H1 (cell line): Measurements from ENCODE around the gene CAMTA1. TPM values are rescaled to one million over a fixed set of nuclear protein-coding genes. Genes with fewer than 3 reads are reported as not detected.

Experiments used
- CTCF ChIA-PET: fragments of 300-600 bp; sonication (Branson Sonifier 250); formaldehyde crosslinking; loops from one replicate; lab custom pipeline; 2021; ENCODE audit not compliant: partially characterized antibody; lab: Charles Lee
- POLR2A ChIA-PET: fragments of 300-600 bp; sonication (Branson Sonifier 250); formaldehyde crosslinking; loops from one replicate; lab custom pipeline; 2021; ENCODE audit warnings: inconsistent platforms; ENCODE audit not compliant: partially characterized antibody; lab: Charles Lee
- DNase-seq, 2 experiments: peaks; one replicate each; pipeline versions ENCODE4 v3.0.0 to v3.0.0-alpha.2; 2010 to 2022; ENCODE audit warnings: low spot score in 2 of 2, low read depth in 1 of 2, mixed read lengths in 1 of 2
- FAIRE-seq: peaks from 2 replicates; lab custom pipeline; 2011; peaks lifted over from hg19 to GRCh38; lab: Jason Lieb, UNC
- H2AFZ ChIP-seq: 2 replicates; pipeline ENCODE4 v1.8.1; 2012; ENCODE audit warnings: low read length, inconsistent platforms
- H2AK5ac ChIP-seq: 2 replicates; pipeline ENCODE4 v1.6.1; 2013; ENCODE audit warnings: low read depth, low read length
- H2BK120ac ChIP-seq: replicated peaks from 2 replicates; pipeline ENCODE3; 2013; ENCODE audit warnings: low read depth, low read length, inconsistent platforms
- H2BK12ac ChIP-seq: 2 replicates; pipeline ENCODE4 v1.6.1; 2013; ENCODE audit warnings: low read depth, low read length
- H2BK15ac ChIP-seq: 2 replicates; pipeline ENCODE4 v1.6.1; 2013; ENCODE audit warnings: low read length
- H2BK20ac ChIP-seq: 2 replicates; pipeline ENCODE4 v1.6.1; 2013; ENCODE audit warnings: low read length
- H2BK5ac ChIP-seq: 2 replicates; pipeline ENCODE4 v1.6.1; 2013; ENCODE audit warnings: low read depth, low read length
- H3K14ac ChIP-seq: 2 replicates; pipeline ENCODE4 v1.6.1; 2013; ENCODE audit warnings: inconsistent platforms; ENCODE audit not compliant: insufficient read length
- H3K18ac ChIP-seq: 2 replicates; pipeline ENCODE4 v1.6.1; 2013; ENCODE audit warnings: low read length; ENCODE audit errors: extremely low read depth
- H3K23ac ChIP-seq: 2 replicates; pipeline ENCODE4 v1.6.1; 2013; ENCODE audit warnings: inconsistent platforms; ENCODE audit not compliant: insufficient read length
- H3K23me2 ChIP-seq: 2 replicates; pipeline ENCODE4 v1.6.1; 2013; ENCODE audit warnings: low read depth, low read length
- H3K27ac ChIP-seq: 2 replicates; pipeline ENCODE4 v1.6.1; 2011; ENCODE audit warnings: low read depth, low read length, inconsistent platforms
- H3K27me3 ChIP-seq, 4 experiments: replicated peaks in 1 of 4; 1 replicate in 1 of 4; 2 replicates in 3 of 4; pipeline versions ENCODE4 v1.6.1 to v1.8.1; 2011 to 2013; ENCODE audit warnings: low read length in 3 of 4, mild to moderate bottlenecking in 3 of 4, inconsistent platforms in 2 of 4, mixed read lengths in 2 of 4, moderate library complexity in 1 of 4; ENCODE audit not compliant: control insufficient read depth in 3 of 4, insufficient read depth in 3 of 4; ENCODE audit errors: extremely low read depth in 1 of 4
- H3K36me3 ChIP-seq, 4 experiments: 2 replicates each; pipeline versions ENCODE4 v1.6.1 to v1.8.1; 2011 to 2013; ENCODE audit warnings: mild to moderate bottlenecking in 4 of 4, low read length in 3 of 4, moderate library complexity in 2 of 4, control low read depth in 1 of 4, inconsistent platforms in 1 of 4; ENCODE audit not compliant: insufficient read depth in 4 of 4, control insufficient read depth in 2 of 4
- H3K4ac ChIP-seq: replicated peaks from 2 replicates; pipeline ENCODE3; 2013; ENCODE audit warnings: low read length, low read depth, mixed read lengths, inconsistent platforms; ENCODE audit not compliant: insufficient read length
- H3K4me1 ChIP-seq, 4 experiments: replicated peaks in 1 of 4; 1 replicate in 1 of 4; 2 replicates in 3 of 4; pipeline versions ENCODE4 v1.6.1 to v1.8.1; 2011 to 2013; ENCODE audit warnings: low read length in 3 of 4, inconsistent platforms in 2 of 4, mixed read lengths in 1 of 4; ENCODE audit not compliant: insufficient read depth in 4 of 4, control insufficient read depth in 3 of 4
- H3K4me2 ChIP-seq, 2 experiments: 2 replicates each; pipeline versions ENCODE4 v1.6.1 to v1.8.1; 2011 to 2013; ENCODE audit warnings: low read depth in 2 of 2, low read length in 2 of 2, control low read depth in 1 of 2, inconsistent platforms in 1 of 2, mild to moderate bottlenecking in 1 of 2; ENCODE audit not compliant: insufficient read depth in 1 of 2
- H3K4me3 ChIP-seq, 4 experiments: fragments of 200-600, 300-600 bp in 1 of 4; sonication (generic), shearing (Covaris generic), sonication (Bioruptor Twin) in 1 of 4; 2 replicates each; pipeline versions ENCODE4 v1.5.1 to v1.8.1; 2011 to 2016; ENCODE audit warnings: low read length in 4 of 4, low read depth in 3 of 4, control low read depth in 2 of 4, inconsistent platforms in 2 of 4, mild to moderate bottlenecking in 2 of 4, mixed read lengths in 1 of 4, moderate library complexity in 1 of 4; ENCODE audit not compliant: insufficient read depth in 2 of 4; ENCODE audit errors: extremely low read depth in 1 of 4
- H3K56ac ChIP-seq: replicated peaks from 2 replicates; pipeline ENCODE3; 2013; ENCODE audit warnings: low read depth, mild to moderate bottlenecking, mixed read lengths, low read length, inconsistent platforms; ENCODE audit not compliant: insufficient read length
- H3K79me1 ChIP-seq: 2 replicates; pipeline ENCODE4 v1.6.1; 2013; ENCODE audit warnings: low read depth, low read length, control low read depth
- H3K79me2 ChIP-seq, 2 experiments: 2 replicates each; pipeline versions ENCODE4 v1.6.1 to v1.8.1; 2012 to 2013; ENCODE audit warnings: low read length in 2 of 2, mild to moderate bottlenecking in 2 of 2, inconsistent platforms in 1 of 2; ENCODE audit not compliant: insufficient read depth in 2 of 2, control insufficient read depth in 1 of 2
- H3K9ac ChIP-seq, 4 experiments: replicated peaks in 1 of 4; 1 replicate in 1 of 4; 2 replicates in 3 of 4; pipeline versions ENCODE4 v1.6.1 to v1.8.1; 2011 to 2013; ENCODE audit warnings: low read depth in 3 of 4, low read length in 3 of 4, control low read depth in 2 of 4, mild to moderate bottlenecking in 2 of 4, moderate library complexity in 2 of 4, inconsistent platforms in 1 of 4; ENCODE audit errors: extremely low read depth in 1 of 4
- H3K9me3 ChIP-seq, 2 experiments: 2 replicates each; pipeline versions ENCODE4 v1.6.1 to v1.8.1; 2012 to 2013; ENCODE audit warnings: mild to moderate bottlenecking in 2 of 2, moderate library complexity in 2 of 2, control low read depth in 1 of 2, inconsistent platforms in 1 of 2, low read depth in 1 of 2, low read length in 1 of 2, mixed read lengths in 1 of 2; ENCODE audit not compliant: insufficient read depth in 2 of 2
- H4K20me1 ChIP-seq, 2 experiments: replicated peaks in 1 of 2; 2 replicates each; pipeline versions ENCODE3 to v1.8.1; 2011 to 2013; ENCODE audit warnings: inconsistent platforms in 2 of 2, low read length in 2 of 2, mild to moderate bottlenecking in 1 of 2; ENCODE audit not compliant: insufficient read depth in 2 of 2, control insufficient read depth in 1 of 2
- H4K5ac ChIP-seq: 2 replicates; pipeline ENCODE4 v1.6.1; 2013; ENCODE audit warnings: low read length, low read depth, mixed read lengths, inconsistent platforms; ENCODE audit not compliant: insufficient read length
- H4K8ac ChIP-seq: 2 replicates; pipeline ENCODE4 v1.8.0; 2013; ENCODE audit warnings: mild to moderate bottlenecking, moderate library complexity, low read length, inconsistent platforms; ENCODE audit not compliant: insufficient read depth; ENCODE audit errors: extremely low read depth
- H4K91ac ChIP-seq: replicated peaks from 2 replicates; pipeline ENCODE3; 2013; ENCODE audit warnings: low read length, mixed read lengths, inconsistent platforms; ENCODE audit not compliant: insufficient read length
- EGR1 ChIP-seq: IDR thresholded peaks from 2 replicates; pipeline ENCODE4 v1.6.1; 2011; ENCODE audit warnings: low read depth, low read length, borderline replicate concordance
- FOSL1 ChIP-seq: IDR thresholded peaks from 2 replicates; pipeline ENCODE4 v1.6.1; 2011; ENCODE audit warnings: mild to moderate bottlenecking, low read depth, low read length, moderate library complexity; ENCODE audit not compliant: insufficient read depth
- RAD21 ChIP-seq, 2 experiments: IDR thresholded peaks in 1 of 2; conservative IDR thresholded peaks in 1 of 2; 2 replicates each; pipeline ENCODE4 v1.6.1; 2011; ENCODE audit warnings: low read depth in 2 of 2, low read length in 2 of 2, improper control_type of control experiment in 1 of 2, inconsistent platforms in 1 of 2, mild to moderate bottlenecking in 1 of 2, moderate library complexity in 1 of 2
- RXRA ChIP-seq: IDR thresholded peaks from 2 replicates; pipeline ENCODE4 v1.6.1; 2011; ENCODE audit warnings: low read depth, mild to moderate bottlenecking, low read length, moderate library complexity; ENCODE audit not compliant: insufficient read depth
- WGBS, 2 experiments: shearing (Covaris generic) in 1 of 2; methylation state at CpG; one replicate each; pipeline versions ENCODE4 v1.1.6 to v1.1.7; 2013 to 2015; ENCODE audit warnings: low lambda C conversion rate in 2 of 2, mixed read lengths in 2 of 2, inconsistent platforms in 1 of 2, low coverage in 1 of 2, missing lambda C conversion rate in 1 of 2; ENCODE audit not compliant: insufficient replicate concordance in 2 of 2, insufficient coverage in 1 of 2, insufficient read length in 1 of 2; ENCODE audit errors: extremely low coverage in 1 of 2, missing lambda C conversion rate in 1 of 2; 5-methylcytosine and 5-hydroxymethylcytosine counted together
- polyA plus RNA-seq, 7 experiments: library from polyadenylated mRNA; depleted of rRNA in 3 of 7; stranded (reverse) in 5 of 7; unstranded in 2 of 7; fragments of >200 nt in 5 of 7; fragments of 200-250 nt in 2 of 7; gene quantifications; 1 replicate in 5 of 7; 2 replicates in 1 of 7; 4 replicates in 1 of 7; pipeline versions ENCODE4 v1.2.1 to v1.2.3, GENCODE V29; 2011 to 2013; ENCODE audit warnings: missing spikeins in 2 of 7, mixed read lengths in 2 of 7
- total RNA-seq: library from RNA; stranded (reverse); fragmentation: NEBNext Ultra II Directional; extraction: Animal tissue kit (Norgen Biotek cat#: 25700); gene quantifications from 2 replicates; pipeline ENCODE4 v1.2.1, GENCODE V29; 2021
- TF ChIP-seq, protein P1 (sequence below), 3 experiments: IDR thresholded peaks; 1 replicate in 2 of 3; 2 replicates in 1 of 3; pipeline versions ENCODE4 v1.5.1 to v1.6.1; 2011; ENCODE audit warnings: low read length in 3 of 3, mild to moderate bottlenecking in 3 of 3, inconsistent platforms in 2 of 3, low read depth in 1 of 3, moderate library complexity in 1 of 3; ENCODE audit not compliant: insufficient read depth in 1 of 3; ENCODE audit errors: control extremely low read depth in 1 of 3

The CAMTA1 gene
- total and polyA plus RNA-seq, 2 of the 8 experiments (the other 6 are each of a cell fraction or from before 2014, with no cell fraction given), result 65.0 to 119 TPM

GRCh38 chr1:7460807-7461206, 675.6 kb downstream of the CAMTA1 start:
- H2BK5ac ChIP-seq, result no peak overlapping the region
- no peak overlapping the region for H3K14ac ChIP-seq
- H3K9ac ChIP-seq, result no peak overlapping the region
- no peak overlapping the region for H3K4me2 ChIP-seq
- H2BK20ac ChIP-seq, result no peak overlapping the region
- no peak overlapping the region for H4K8ac ChIP-seq
- DNase-seq, result no peak
- H3K56ac ChIP-seq, result no peak overlapping the region
- no peak for FAIRE-seq
- peaks cover 0 to 6% (median 5%) of the 10 kb centered on the region in 4 experiments; a peak in 5 of 7 replicates for H3K4me1 ChIP-seq
- H3K79me2 ChIP-seq, result no peaks in the 10 kb centered on the region
- no peak overlapping the region for H3K27ac ChIP-seq
- no peak overlapping the region for H4K5ac ChIP-seq
- H4K20me1 ChIP-seq, result no peaks in the 10 kb centered on the region
- no peak overlapping the region for H3K4ac ChIP-seq
- POLR2A ChIA-PET, result no interaction called here
- H3K27me3 ChIP-seq, result no peaks in the 10 kb centered on the region
- no peak overlapping the region for H3K23ac ChIP-seq
- H3K9me3 ChIP-seq, result no peaks in the 10 kb centered on the region
- no peak overlapping the region for H4K91ac ChIP-seq
- no peaks in the 10 kb centered on the region for H3K23me2 ChIP-seq
- no peak overlapping the region for H2BK12ac ChIP-seq
- 69% methylated on average over 6 of the region's 6 CpGs; no CpG with 5 or more reads in 1 of the 2 experiments for WGBS, 2 experiments
- no peak overlapping the region for H2AFZ ChIP-seq
- no peak overlapping the region for H3K4me3 ChIP-seq
- TF ChIP-seq EGR1 (no peak), RAD21 (IDR thresholded peaks at IDR 0.05 in 1 of 2, conservative IDR thresholded peaks at IDR 0.05 in 1 of 2; ENCODE audit: low read depth in 2 of 2, low read length in 2 of 2) (peak; percentile 35 to 55), RXRA (no peak), FOSL1 (no peak)
- TF ChIP-seq, protein P1, sequence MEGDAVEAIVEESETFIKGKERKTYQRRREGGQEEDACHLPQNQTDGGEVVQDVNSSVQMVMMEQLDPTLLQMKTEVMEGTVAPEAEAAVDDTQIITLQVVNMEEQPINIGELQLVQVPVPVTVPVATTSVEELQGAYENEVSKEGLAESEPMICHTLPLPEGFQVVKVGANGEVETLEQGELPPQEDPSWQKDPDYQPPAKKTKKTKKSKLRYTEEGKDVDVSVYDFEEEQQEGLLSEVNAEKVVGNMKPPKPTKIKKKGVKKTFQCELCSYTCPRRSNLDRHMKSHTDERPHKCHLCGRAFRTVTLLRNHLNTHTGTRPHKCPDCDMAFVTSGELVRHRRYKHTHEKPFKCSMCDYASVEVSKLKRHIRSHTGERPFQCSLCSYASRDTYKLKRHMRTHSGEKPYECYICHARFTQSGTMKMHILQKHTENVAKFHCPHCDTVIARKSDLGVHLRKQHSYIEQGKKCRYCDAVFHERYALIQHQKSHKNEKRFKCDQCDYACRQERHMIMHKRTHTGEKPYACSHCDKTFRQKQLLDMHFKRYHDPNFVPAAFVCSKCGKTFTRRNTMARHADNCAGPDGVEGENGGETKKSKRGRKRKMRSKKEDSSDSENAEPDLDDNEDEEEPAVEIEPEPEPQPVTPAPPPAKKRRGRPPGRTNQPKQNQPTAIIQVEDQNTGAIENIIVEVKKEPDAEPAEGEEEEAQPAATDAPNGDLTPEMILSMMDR (IDR thresholded peaks at IDR 0.05; ENCODE audit: control extremely low read depth in 1 of 3, insufficient read depth in 1 of 3, low read depth in 1 of 3, low read length in 3 of 3), result peak in 2 of 3 experiments; percentile 25 to 40; a peak in 2 of 4 replicates
- no peak overlapping the region for H2AK5ac ChIP-seq
- H3K79me1 ChIP-seq, result no peaks in the 10 kb centered on the region
- no peaks in the 10 kb centered on the region for H3K36me3 ChIP-seq
- CTCF ChIA-PET, result interaction anchor here (0.7 to 3.1 kb wide), 8 partner anchors 7 to 418 kb away, joined by 3 to 15 read pairs (median 3); no protein-coding TSS in a partner anchor
- H2BK120ac ChIP-seq, result no peak overlapping the region
- no peak overlapping the region for H2BK15ac ChIP-seq
- H3K18ac ChIP-seq, result no peak overlapping the region
